Stimulated activated CD8-positive, alpha-beta memory T cell treated with anti-CD3 and anti-CD28 coated beads, Interleukin-2, amount 100 ng/mL, for 48 hours (primary cell): ENCODE results near the gene OOSP2.
"Not testable (repeated sequence)": the region's sequence is repeated elsewhere in the genome, so short reads cannot be mapped to it uniquely, and the experiment has no call there.

Experiments used
- DNase-seq, 2 donors: peaks; one replicate each; pipeline ENCODE4 v3.0.0-alpha.2; 2020; ENCODE audit warnings: low read depth in 2 of 2

OOSP2 gene, protein sequence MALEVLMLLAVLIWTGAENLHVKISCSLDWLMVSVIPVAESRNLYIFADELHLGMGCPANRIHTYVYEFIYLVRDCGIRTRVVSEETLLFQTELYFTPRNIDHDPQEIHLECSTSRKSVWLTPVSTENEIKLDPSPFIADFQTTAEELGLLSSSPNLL

GRCh38 chr11:60040109-60040508, at the start of gene OOSP2:
OOSP2 (plus strand) TSS chr11:60040409; CDS start chr11:60040460, 51 bp downstream.
- DNase-seq: no peak

- DNase-seq: no peak
Measured at GRCh38 chr11:59990421-59990820, 49.8 kb upstream of the OOSP2 start.

- no peak for DNase-seq
Measured at GRCh38 chr11:59992425-59992824, 47.8 kb upstream of the OOSP2 start.

DNA sequence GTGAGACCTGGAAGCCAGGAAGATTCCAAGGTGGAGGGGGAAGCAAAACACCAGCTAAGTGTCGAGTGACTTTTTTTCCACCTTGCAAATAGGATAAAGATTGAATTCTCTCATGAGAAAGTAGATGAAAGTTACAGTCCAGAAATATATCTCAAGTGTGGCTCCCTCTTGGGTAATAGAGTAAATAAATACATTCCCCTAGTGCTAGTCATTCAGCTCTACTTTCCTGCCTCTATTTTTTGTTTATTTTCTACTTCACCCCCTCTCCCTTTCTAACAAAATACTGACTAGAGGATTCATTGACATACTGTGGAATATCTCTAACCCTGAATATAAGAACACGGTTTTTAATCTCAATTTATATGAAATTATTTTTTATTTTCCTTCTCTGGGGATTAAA, 42.4 kb upstream of the OOSP2 start:
- DNase-seq: no peak

- DNase-seq: no peak
Measured at GRCh38 chr11:59999691-60000090, 40.5 kb upstream of the OOSP2 start.

GRCh38 chr11:60003729-60004128, 36.5 kb upstream of the OOSP2 start:
- no peak for DNase-seq

- no peak for DNase-seq
Measured at GRCh38 chr11:60005360-60005759, 34.8 kb upstream of the OOSP2 start.

GRCh38 chr11:60016881-60017280, 23.3 kb upstream of the OOSP2 start, which contains the start of gene OOSP4B:
OOSP4B (plus strand) TSS chr11:60017181.
- DNase-seq: no peak

DNA sequence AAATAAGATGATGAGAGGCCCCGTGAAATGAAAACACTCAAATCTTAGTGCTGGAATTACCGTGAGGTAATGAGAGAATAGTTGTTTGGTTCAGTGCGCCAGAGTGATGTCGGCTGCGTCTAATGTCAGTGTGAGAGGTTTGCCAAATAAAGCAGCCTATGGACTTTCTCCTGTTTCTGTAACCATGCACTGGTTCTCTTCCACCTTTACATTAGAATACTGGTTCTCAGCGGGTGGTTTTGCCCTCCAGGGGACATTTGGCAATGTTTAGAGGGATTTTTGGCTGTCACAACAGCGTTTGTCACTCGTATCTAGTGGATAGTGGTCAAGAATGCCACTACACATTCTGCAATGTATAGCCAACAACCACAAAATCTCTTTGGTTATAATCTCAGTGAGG, 22.2 kb upstream of the OOSP2 start:
- DNase-seq: no peak

DNA sequence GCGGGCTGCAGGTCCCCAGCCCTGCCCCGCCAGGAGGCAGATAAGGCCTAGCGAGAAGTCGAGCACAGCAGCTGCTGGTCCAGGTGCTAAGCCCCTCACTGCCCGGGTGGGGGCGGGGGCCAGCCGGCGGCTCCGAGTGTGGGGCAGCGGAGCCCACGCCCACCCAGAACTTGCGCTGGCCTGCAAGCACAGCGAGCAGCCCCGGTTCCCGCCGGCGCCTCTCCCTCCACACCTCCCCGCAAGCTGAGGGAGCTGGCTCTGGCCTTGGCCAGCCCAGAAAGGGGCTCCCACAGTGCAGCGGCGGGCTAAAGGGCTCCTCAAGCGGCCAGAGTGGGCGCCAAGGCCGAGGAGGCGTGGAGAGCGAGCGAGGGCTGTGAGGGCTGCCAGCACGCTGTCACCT, 19.8 kb upstream of the OOSP2 start:
- not testable (repeated sequence) for DNase-seq

GRCh38 chr11:60029015-60029632, 11.1 kb upstream of the OOSP2 start:
- DNase-seq: no peak

GRCh38 chr11:60050422-60050821, 10.2 kb downstream of the OOSP2 start:
- not testable (repeated sequence) for DNase-seq

DNA sequence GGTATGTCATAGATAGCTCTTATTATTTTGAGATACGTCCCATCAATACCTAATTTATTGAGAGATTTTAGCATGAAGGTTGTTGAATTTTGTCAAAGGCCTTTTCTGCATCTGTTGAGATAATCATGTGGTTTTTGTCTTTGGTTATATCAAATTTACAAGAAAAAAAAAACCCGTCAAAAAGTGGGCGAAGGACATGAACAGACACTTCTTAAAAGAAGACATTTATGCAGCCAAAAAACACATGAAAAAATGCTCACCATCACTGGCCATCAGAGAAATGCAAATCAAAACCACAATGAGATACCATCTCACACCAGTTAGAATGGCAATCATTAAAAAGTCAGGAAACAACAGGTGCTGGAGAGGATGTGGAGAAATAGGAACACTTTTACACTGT, 10.6 kb downstream of the OOSP2 start:
- DNase-seq: not testable (repeated sequence)

GRCh38 chr11:60056349-60056969, 16.2 kb downstream of the OOSP2 start, which contains the start of gene MS4A3:
MS4A3 (plus strand) TSS chr11:60056665; CDS start chr11:60061161, 4,496 bp downstream.
- DNase-seq: no peak

DNA sequence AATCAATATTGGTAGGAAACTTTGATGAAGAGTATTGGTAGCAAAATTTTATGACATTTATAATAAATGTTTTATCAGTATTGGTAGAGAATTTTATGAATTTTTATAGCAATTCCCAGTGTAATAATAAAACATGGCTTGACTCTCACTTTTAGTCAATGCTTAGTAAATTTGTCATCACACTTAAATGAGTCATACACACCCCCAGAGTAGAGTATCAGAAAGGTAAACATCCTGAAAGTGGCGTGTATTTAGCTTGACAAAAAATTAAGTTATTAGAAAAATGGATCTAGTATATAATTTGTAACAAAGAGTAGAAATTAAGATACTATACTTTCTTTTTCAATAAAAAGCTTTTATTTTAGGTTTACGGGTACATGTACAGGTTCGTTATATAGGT, 18.8 kb downstream of the OOSP2 start:
- no peak for DNase-seq

GRCh38 chr11:60059521-60060240, 19.5 kb downstream of the OOSP2 start:
- DNase-seq: no peak

DNA sequence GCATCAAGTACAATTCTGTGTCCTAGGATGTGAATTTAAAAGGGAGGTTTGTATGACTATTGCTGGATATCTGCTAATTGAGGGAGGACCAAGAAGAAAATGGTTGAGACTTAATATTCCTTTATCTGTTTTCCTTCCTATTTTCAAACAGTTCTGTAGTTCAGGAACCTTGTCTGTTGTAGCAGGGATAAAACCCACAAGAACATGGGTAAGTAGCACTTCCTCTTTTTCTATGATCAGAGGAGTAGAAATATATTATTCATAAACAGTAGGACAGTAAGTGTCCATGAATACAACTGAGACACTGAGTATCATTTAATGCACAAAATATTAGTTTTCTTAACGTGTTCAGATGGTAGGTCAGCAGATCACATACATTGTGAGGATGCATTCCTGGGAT, 23.9 kb downstream of the OOSP2 start:
- no peak for DNase-seq

DNA sequence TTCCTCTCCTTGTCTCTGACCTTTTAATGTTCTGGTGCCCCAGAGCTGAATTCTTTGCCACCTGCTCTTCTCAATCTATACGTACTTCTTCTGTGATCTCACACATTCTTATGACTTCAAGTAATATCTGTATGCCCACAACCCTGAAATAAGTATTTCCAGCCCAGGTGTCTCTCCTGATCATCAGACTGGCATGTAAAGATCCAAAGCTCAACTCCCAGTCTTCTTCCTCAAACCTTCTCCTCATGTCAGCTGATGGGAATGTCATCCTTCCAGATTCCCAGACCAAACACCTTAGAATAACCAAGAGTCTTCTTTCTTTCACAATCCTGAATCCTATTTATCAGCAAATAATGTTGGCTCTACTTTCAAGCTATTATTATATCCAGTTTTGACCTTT, 25.6 kb downstream of the OOSP2 start:
- no peak for DNase-seq

DNA sequence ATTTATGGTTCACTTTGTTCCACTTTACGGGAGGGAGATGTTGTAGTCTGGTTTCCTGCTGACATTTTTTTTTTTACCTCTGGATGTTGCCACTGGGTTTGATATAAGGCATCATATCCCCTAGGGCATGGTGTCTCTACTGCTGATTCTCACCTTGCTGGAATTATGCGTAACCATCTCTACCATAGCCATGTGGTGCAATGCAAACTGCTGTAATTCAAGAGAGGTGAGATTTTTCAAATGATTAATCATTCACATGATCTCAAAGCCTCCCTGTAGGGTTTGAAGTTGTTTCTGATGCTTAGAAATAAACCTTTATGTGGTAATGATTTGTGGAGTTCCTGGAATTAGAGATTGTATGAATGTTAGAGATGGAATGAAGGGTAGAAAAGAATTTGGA, 29.2 kb downstream of the OOSP2 start:
- DNase-seq: no peak

DNA sequence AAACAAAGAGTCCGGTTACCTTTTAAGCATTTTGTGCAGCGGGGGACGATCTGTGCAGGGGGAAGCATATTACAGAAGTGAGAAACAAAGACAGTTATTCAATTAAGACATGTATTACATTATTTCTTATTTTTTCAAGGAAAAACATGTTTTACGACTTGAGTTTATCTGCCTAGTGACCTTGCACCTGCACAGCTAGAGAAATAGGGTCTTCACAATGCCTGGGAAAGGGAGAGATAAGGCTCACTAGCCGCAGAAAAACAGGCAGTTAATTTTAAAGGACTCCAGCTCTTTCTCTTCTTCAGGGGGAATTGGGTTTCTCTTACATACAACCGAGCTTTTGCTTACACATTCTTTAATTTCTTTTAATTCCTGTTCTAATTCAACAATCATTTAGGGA, 31.4 kb downstream of the OOSP2 start:
- DNase-seq: not testable (repeated sequence)

GRCh38 chr11:60077216-60077817, 37.1 kb downstream of the OOSP2 start:
- no peak for DNase-seq

DNA sequence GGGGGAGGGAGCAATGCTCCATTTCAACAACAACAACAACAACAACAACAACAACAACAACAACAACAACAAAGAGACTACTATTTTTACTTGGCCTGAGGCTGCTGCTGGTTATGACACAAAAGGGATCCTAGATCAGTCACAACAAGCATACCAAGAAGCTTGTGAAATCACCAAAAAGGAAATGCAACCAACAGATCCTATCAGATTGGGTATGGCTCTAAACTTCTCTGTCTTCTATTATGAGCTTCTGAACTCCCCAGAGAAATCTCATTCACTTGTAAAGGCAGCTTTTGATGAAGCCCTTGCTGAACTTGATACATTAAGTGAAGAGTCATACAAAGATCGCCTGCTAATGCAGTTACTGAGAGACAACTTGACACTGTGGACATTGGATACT, 37.8 kb downstream of the OOSP2 start:
- DNase-seq: no peak
